Measurements from ENCODE around the gene SHISAL2B. TPM values are rescaled to one million over a fixed set of nuclear protein-coding genes. Genes with fewer than 3 reads are reported as not detected.

The SHISAL2B gene
- polyA plus RNA-seq, 3 donors = not detected

DNA sequence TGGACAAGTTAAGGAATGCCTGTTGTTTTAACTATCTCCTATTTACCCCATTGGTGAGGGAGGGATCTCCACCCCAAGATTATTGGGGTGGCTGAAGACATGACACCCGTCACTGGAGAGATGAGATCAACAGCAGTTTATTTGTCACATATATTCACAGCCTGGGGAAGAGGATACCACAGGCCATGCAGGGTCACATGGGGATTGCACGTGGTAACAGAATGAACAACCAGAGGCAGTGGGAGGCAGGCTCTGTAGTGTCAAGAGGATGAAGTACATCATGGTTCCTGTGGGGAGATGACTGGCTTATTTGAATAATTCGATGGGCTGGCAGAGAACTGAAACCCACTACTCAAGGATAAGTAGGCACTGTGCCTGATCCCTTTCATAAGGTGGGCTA is 18.6 kb upstream of the SHISAL2B start:
- no peak overlapping the region for H3K27ac ChIP-seq (ENCODE audit: low read depth in 1 of 2, low read length in 2 of 2)
- H3K4me3 ChIP-seq (replicated peaks in 1 of 3; ENCODE audit: low read depth in 2 of 3, low read length in 3 of 3) = no peak overlapping the region
- Mint-ChIP-seq H3K4me1 (no peaks in the 10 kb centered on the region), H3K36me3 (no peaks in the 10 kb centered on the region), H3K27ac (peak overlapping the region in 1 of 7 donors; percentile 3), H3K27me3 (ENCODE audit: low read depth in 3 of 3) (peaks cover 3 to 4% (median 4%) of the 10 kb centered on the region in 3 donors), H3K9me3 (peaks cover 1 to 12% (median 4%) of the 10 kb centered on the region in 7 donors), H3K4me3 (no peak overlapping the region)
- intact Hi-C loops (cut with micrococcal nuclease) = no loop called here
- no peaks in the 10 kb centered on the region for H4K20me1 ChIP-seq (ENCODE audit: insufficient read depth, low read length)
- H3K27me3 ChIP-seq (ENCODE audit: control insufficient read depth in 2 of 2, insufficient read depth in 2 of 2, low read length in 2 of 2) = no peaks in the 10 kb centered on the region
- H3K4me1 ChIP-seq (ENCODE audit: control insufficient read depth in 1 of 2, insufficient read depth in 2 of 2, low read length in 2 of 2) = no peaks in the 10 kb centered on the region
- H3K9me3 ChIP-seq (replicated peaks in 1 of 2; ENCODE audit: control insufficient read depth in 1 of 2, insufficient read depth in 1 of 2, low read length in 2 of 2) = no peaks in the 10 kb centered on the region
- H3K36me3 ChIP-seq (replicated peaks in 1 of 2; ENCODE audit: control insufficient read depth in 1 of 2, insufficient read depth in 2 of 2, low read length in 2 of 2) = no peaks in the 10 kb centered on the region
- H3K4me2 ChIP-seq (replicated peaks; ENCODE audit: extremely low read depth, low read length, poor library complexity, severe bottlenecking) = no peak overlapping the region
- no peak for DNase-seq
- H3K79me2 ChIP-seq (ENCODE audit: insufficient read depth, low read length) = no peaks in the 10 kb centered on the region
- no peak overlapping the region for H2AFZ ChIP-seq (ENCODE audit: insufficient read depth, low read depth, low read length, poor library complexity, severe bottlenecking)
- TF ChIP-seq, protein P1, sequence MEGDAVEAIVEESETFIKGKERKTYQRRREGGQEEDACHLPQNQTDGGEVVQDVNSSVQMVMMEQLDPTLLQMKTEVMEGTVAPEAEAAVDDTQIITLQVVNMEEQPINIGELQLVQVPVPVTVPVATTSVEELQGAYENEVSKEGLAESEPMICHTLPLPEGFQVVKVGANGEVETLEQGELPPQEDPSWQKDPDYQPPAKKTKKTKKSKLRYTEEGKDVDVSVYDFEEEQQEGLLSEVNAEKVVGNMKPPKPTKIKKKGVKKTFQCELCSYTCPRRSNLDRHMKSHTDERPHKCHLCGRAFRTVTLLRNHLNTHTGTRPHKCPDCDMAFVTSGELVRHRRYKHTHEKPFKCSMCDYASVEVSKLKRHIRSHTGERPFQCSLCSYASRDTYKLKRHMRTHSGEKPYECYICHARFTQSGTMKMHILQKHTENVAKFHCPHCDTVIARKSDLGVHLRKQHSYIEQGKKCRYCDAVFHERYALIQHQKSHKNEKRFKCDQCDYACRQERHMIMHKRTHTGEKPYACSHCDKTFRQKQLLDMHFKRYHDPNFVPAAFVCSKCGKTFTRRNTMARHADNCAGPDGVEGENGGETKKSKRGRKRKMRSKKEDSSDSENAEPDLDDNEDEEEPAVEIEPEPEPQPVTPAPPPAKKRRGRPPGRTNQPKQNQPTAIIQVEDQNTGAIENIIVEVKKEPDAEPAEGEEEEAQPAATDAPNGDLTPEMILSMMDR (IDR thresholded peaks at IDR 0.05) = no peak
- 80% methylated on average over 1 of the region's 3 CpGs for WGBS (ENCODE audit: insufficient coverage)
- H3K9ac ChIP-seq (ENCODE audit: insufficient read depth, low read length, poor library complexity, severe bottlenecking) = no peak overlapping the region

DNA sequence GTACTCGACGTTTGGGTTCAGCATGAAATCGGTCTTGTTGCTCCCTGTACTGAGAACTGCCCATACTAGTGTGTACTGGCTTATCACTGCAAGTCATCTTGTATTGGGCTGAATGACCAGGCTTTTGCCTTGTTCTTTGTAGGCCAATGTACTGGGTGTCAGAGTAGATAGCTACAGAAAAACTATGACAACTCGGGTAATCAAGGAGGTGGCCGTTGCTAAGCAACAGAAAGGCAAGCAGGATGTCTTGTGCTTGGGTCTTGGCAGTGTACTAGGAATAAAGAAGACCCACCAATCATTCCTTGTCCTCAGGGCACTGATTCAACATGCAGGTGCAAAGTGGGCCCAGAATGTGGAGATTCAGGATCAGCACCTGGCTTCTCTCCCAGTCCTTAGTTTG is 11.9 kb upstream of the SHISAL2B start:
- no peaks in the 10 kb centered on the region for H4K20me1 ChIP-seq (ENCODE audit: insufficient read depth, low read length)
- H3K27ac ChIP-seq (ENCODE audit: low read depth in 1 of 2, low read length in 2 of 2) = no peak overlapping the region
- H3K4me3 ChIP-seq (replicated peaks in 1 of 3; ENCODE audit: low read depth in 2 of 3, low read length in 3 of 3) = no peak overlapping the region
- H3K36me3 ChIP-seq (replicated peaks in 1 of 2; ENCODE audit: control insufficient read depth in 1 of 2, insufficient read depth in 2 of 2, low read length in 2 of 2) = no peaks in the 10 kb centered on the region
- H2AFZ ChIP-seq (ENCODE audit: insufficient read depth, low read depth, low read length, poor library complexity, severe bottlenecking) = no peak overlapping the region
- Mint-ChIP-seq H3K36me3 (no peaks in the 10 kb centered on the region), H3K27ac (peak overlapping the region in 1 of 7 donors; percentile 9), H3K27me3 (ENCODE audit: low read depth in 3 of 3) (peaks cover 6 to 13% (median 10%) of the 10 kb centered on the region in 3 donors), H3K4me1 (no peaks in the 10 kb centered on the region), H3K4me3 (no peak overlapping the region), H3K9me3 (peaks cover 0 to 9% (median 0%) of the 10 kb centered on the region in 7 donors)
- no peaks in the 10 kb centered on the region for H3K27me3 ChIP-seq (ENCODE audit: control insufficient read depth in 2 of 2, insufficient read depth in 2 of 2, low read length in 2 of 2)
- no peak overlapping the region for H3K4me2 ChIP-seq (replicated peaks; ENCODE audit: extremely low read depth, low read length, poor library complexity, severe bottlenecking)
- intact Hi-C loops (cut with micrococcal nuclease) = no loop called here
- no peak overlapping the region for H3K9ac ChIP-seq (ENCODE audit: insufficient read depth, low read length, poor library complexity, severe bottlenecking)
- H3K4me1 ChIP-seq (ENCODE audit: control insufficient read depth in 1 of 2, insufficient read depth in 2 of 2, low read length in 2 of 2) = no peaks in the 10 kb centered on the region
- no peak for DNase-seq
- 86% methylated on average over 1 of the region's 5 CpGs for WGBS (ENCODE audit: insufficient coverage)
- TF ChIP-seq, protein P1 (IDR thresholded peaks at IDR 0.05) = no peak
- no peaks in the 10 kb centered on the region for H3K9me3 ChIP-seq (replicated peaks in 1 of 2; ENCODE audit: control insufficient read depth in 1 of 2, insufficient read depth in 1 of 2, low read length in 2 of 2)
- no peaks in the 10 kb centered on the region for H3K79me2 ChIP-seq (ENCODE audit: insufficient read depth, low read length)
